ENCODE measurements around the gene NOXO1. TPM values are rescaled to one million over a fixed set of nuclear protein-coding genes. Genes with fewer than 3 reads are reported as not detected.
"Not testable (repeated sequence)": the region's sequence is repeated elsewhere in the genome, so short reads cannot be mapped to it uniquely, and the experiment has no call there.

The NOXO1 gene
- total RNA-seq, 1 donor, result not detected

- not testable (repeated sequence) for DNase-seq (ENCODE audit: low read depth in 2 of 3, low spot score in 2 of 3)
Measured at GRCh38 chr16:2011726-2012125, 30.5 kb upstream of the NOXO1 start.

GRCh38 chr16:2009791-2010510 is 28.7 kb upstream of the NOXO1 start, which contains the start of gene ZNF598:
TSS of gene ZNF598 (minus strand) at chr16:2009821.
- DNase-seq (ENCODE audit: low read depth in 2 of 3, low spot score in 2 of 3), result peak; percentile 69 to 87 (median 87)

- DNase-seq (ENCODE audit: low read depth in 2 of 3, low spot score in 2 of 3), result no peak
Measured at GRCh38 chr16:2009164-2009711, 28.0 kb upstream of the NOXO1 start.

- peak in 1 of 3 donors; percentile 19 for DNase-seq (ENCODE audit: low read depth in 2 of 3, low spot score in 2 of 3)
Measured at GRCh38 chr16:2008631-2009163, 27.4 kb upstream of the NOXO1 start.

- peak in 2 of 3 donors; percentile 71 to 82 for DNase-seq (ENCODE audit: low read depth in 2 of 3, low spot score in 2 of 3)
Measured at GRCh38 chr16:2008009-2008526, 26.8 kb upstream of the NOXO1 start.

- no peak for DNase-seq (ENCODE audit: low read depth in 2 of 3, low spot score in 2 of 3)
Measured at GRCh38 chr16:2007081-2007836, 26.0 kb upstream of the NOXO1 start.

- no peak for DNase-seq (ENCODE audit: low read depth in 2 of 3, low spot score in 2 of 3)
Measured at GRCh38 chr16:2006317-2006716, 25.0 kb upstream of the NOXO1 start.

- DNase-seq (ENCODE audit: low read depth in 2 of 3, low spot score in 2 of 3), result peak in 2 of 3 donors; percentile 77 to 90
Measured at GRCh38 chr16:2005646-2006045, 24.4 kb upstream of the NOXO1 start.

- DNase-seq (ENCODE audit: low read depth in 2 of 3, low spot score in 2 of 3), result no peak
Measured at GRCh38 chr16:2004795-2005517, 23.7 kb upstream of the NOXO1 start.

GRCh38 chr16:2003827-2004641 is 22.8 kb upstream of the NOXO1 start:
- DNase-seq (ENCODE audit: low read depth in 2 of 3, low spot score in 2 of 3), result peak; percentile 72 to 92 (median 87)

GRCh38 chr16:2003231-2003826 is 22.1 kb upstream of the NOXO1 start:
- no peak for DNase-seq (ENCODE audit: low read depth in 2 of 3, low spot score in 2 of 3)

- DNase-seq (ENCODE audit: low read depth in 2 of 3, low spot score in 2 of 3), result no peak
Measured at GRCh38 chr16:2002406-2003230, 21.3 kb upstream of the NOXO1 start.

GRCh38 chr16:2001456-2002355 is 20.4 kb upstream of the NOXO1 start:
- no peak for DNase-seq (ENCODE audit: low read depth in 2 of 3, low spot score in 2 of 3)

- DNase-seq (ENCODE audit: low read depth in 2 of 3, low spot score in 2 of 3), result no peak
Measured at GRCh38 chr16:2001035-2001434, 19.8 kb upstream of the NOXO1 start.

- no peak for DNase-seq (ENCODE audit: low read depth in 2 of 3, low spot score in 2 of 3)
Measured at GRCh38 chr16:1999866-2000514, 18.7 kb upstream of the NOXO1 start.

GRCh38 chr16:1998852-1999801 is 17.9 kb upstream of the NOXO1 start:
- DNase-seq (ENCODE audit: low read depth in 2 of 3, low spot score in 2 of 3), result no peak

Measured in hematopoietic multipotent progenitor cell (in vitro differentiated cells).